WTC11 (cell line): ENCODE data around the gene ZNF177.

Experiments used
- ATF2 ChIP-seq: sonication (generic); formaldehyde crosslinking; IDR thresholded peaks from 2 replicates; pipeline ENCODE4 v1.8.1; 2022; ENCODE audit warnings: low read depth, missing genetic modification reagents, borderline replicate concordance
- CBFB ChIP-seq: sonication (generic); formaldehyde crosslinking; IDR thresholded peaks from 2 replicates; pipeline ENCODE4 v1.8.1; 2022; ENCODE audit warnings: mild to moderate bottlenecking, low read depth, missing genetic modification reagents
- CTCF ChIP-seq: fragments of 200-600 bp; IDR thresholded peaks from 2 replicates; pipeline ENCODE4 v1.8.0; 2022; ENCODE audit warnings: antibody characterized with exemption
- FOXK1 ChIP-seq: sonication (generic); formaldehyde crosslinking; IDR thresholded peaks from 2 replicates; pipeline ENCODE4 v1.8.0; 2022; ENCODE audit warnings: mild to moderate bottlenecking, moderate library complexity, missing genetic modification reagents
- IRF2 ChIP-seq: sonication (generic); formaldehyde crosslinking; IDR thresholded peaks from 2 replicates; pipeline ENCODE4 v1.8.0; 2022; ENCODE audit warnings: low read depth, missing genetic modification reagents, borderline replicate concordance
- JUN ChIP-seq: sonication (generic); formaldehyde crosslinking; IDR thresholded peaks from 2 replicates; pipeline ENCODE4 v1.8.0; 2023; ENCODE audit warnings: mild to moderate bottlenecking, missing genetic modification reagents
- NFYB ChIP-seq: sonication (generic); formaldehyde crosslinking; conservative IDR thresholded peaks from 2 replicates; pipeline ENCODE4 v1.8.0; 2022; ENCODE audit warnings: low read depth, missing genetic modification reagents
- TCF7 ChIP-seq: sonication (generic); formaldehyde crosslinking; IDR thresholded peaks from 2 replicates; pipeline ENCODE4 v1.8.0; 2022; ENCODE audit warnings: mild to moderate bottlenecking, low read depth, missing genetic modification reagents, moderate library complexity

GRCh38 chr19:9321338-9321737 is 41.5 kb upstream of the ZNF177 start:
- TF ChIP-seq CTCF (no peak), ATF2 (CRISPR knock-in tag) (no peak), NFYB (CRISPR knock-in tag) (no peak), JUN (no peak), FOXK1 (no peak), TCF7 (CRISPR knock-in tag) (no peak), IRF2 (CRISPR knock-in tag) (no peak), CBFB (CRISPR knock-in tag) (no peak)
